ENCODE measurements around the gene ZNF655.

GRCh38 chr7:99619571-99620130 is 61.2 kb downstream of the ZNF655 start:
- TF ChIP-seq CTCF (conservative IDR thresholded peaks at IDR 0.05; ENCODE audit: low read depth, low read length) (no peak), CEBPB (IDR thresholded peaks at IDR 0.05; ENCODE audit: low read depth, low read length) (no peak), MXI1 (IDR thresholded peaks at IDR 0.05; ENCODE audit: borderline replicate concordance, low read depth, low read length) (no peak), USF2 (IDR thresholded peaks at IDR 0.05; ENCODE audit: low read depth, low read length) (no peak), RCOR1 (IDR thresholded peaks at IDR 0.05; ENCODE audit: insufficient replicate concordance, low read length) (no peak), POLR2A (IDR thresholded peaks at IDR 0.05; ENCODE audit: low read depth, low read length) (no peak), RAD21 (IDR thresholded peaks at IDR 0.05; ENCODE audit: low read length) (no peak), RFX5 (IDR thresholded peaks at IDR 0.05; ENCODE audit: low read depth, low read length) (no peak), SMC3 (IDR thresholded peaks at IDR 0.05; ENCODE audit: low read depth, low read length) (no peak), FOS (IDR thresholded peaks at IDR 0.05; ENCODE audit: low read depth, low read length) (no peak), MAFK (IDR thresholded peaks at IDR 0.05; ENCODE audit: low read depth, low read length) (no peak), CHD1 (IDR thresholded peaks at IDR 0.05; ENCODE audit: low read depth, low read length) (no peak), MAZ (IDR thresholded peaks at IDR 0.05; ENCODE audit: borderline replicate concordance, low read depth, low read length) (no peak)

Measured in IMR-90 (cell line).